ENCODE data around the gene PNCK.
"Not testable (repeated sequence)": the region's sequence is repeated elsewhere in the genome, so short reads cannot be mapped to it uniquely, and the experiment has no call there.

PNCK gene

GRCh38 chrX:153702336-153703035, 28.9 kb upstream of the PNCK start:
- no peak overlapping the region for H3K4me3 ChIP-seq (ENCODE audit: low read depth, low read length)
- TF ChIP-seq CTCF (IDR thresholded peaks at IDR 0.05; ENCODE audit: low read depth, low read length): no peak

- TF ChIP-seq CTCF (IDR thresholded peaks at IDR 0.05; ENCODE audit: low read depth, low read length): no peak
- H3K4me3 ChIP-seq (ENCODE audit: low read depth, low read length): no peak overlapping the region
Measured at GRCh38 chrX:153701706-153702105, 28.1 kb upstream of the PNCK start.

- no peak overlapping the region for H3K4me3 ChIP-seq (ENCODE audit: low read depth, low read length)
- no peak for TF ChIP-seq CTCF (IDR thresholded peaks at IDR 0.05; ENCODE audit: low read depth, low read length)
Measured at GRCh38 chrX:153700967-153701366, 27.4 kb upstream of the PNCK start.

- no peak for TF ChIP-seq CTCF (IDR thresholded peaks at IDR 0.05; ENCODE audit: low read depth, low read length)
- H3K4me3 ChIP-seq (ENCODE audit: low read depth, low read length): no peak overlapping the region
Measured at GRCh38 chrX:153700376-153700945, 26.8 kb upstream of the PNCK start.

- H3K4me3 ChIP-seq (ENCODE audit: low read depth, low read length): not testable (repeated sequence)
Measured at GRCh38 chrX:153699784-153700371, 26.3 kb upstream of the PNCK start.

GRCh38 chrX:153699210-153699783, 25.7 kb upstream of the PNCK start:
- not testable (repeated sequence) for H3K4me3 ChIP-seq (ENCODE audit: low read depth, low read length)

GRCh38 chrX:153697924-153698865, 24.6 kb upstream of the PNCK start:
- no peak for TF ChIP-seq CTCF (IDR thresholded peaks at IDR 0.05; ENCODE audit: low read depth, low read length)
- no peak overlapping the region for H3K4me3 ChIP-seq (ENCODE audit: low read depth, low read length)

- H3K4me3 ChIP-seq (ENCODE audit: low read depth, low read length): not testable (repeated sequence)
Measured at GRCh38 chrX:153696986-153697722, 23.5 kb upstream of the PNCK start.

- not testable (repeated sequence) for H3K4me3 ChIP-seq (ENCODE audit: low read depth, low read length)
Measured at GRCh38 chrX:153696538-153696937, 22.9 kb upstream of the PNCK start.

All from WI38 (cell line).